Endometrium (tissue), 2 donors: Measurements from ENCODE around the gene RRP15.

ENCODE experiments used
- FAIRE-seq: peaks from 2 replicates; lab custom pipeline; 2012; peaks lifted over from hg19 to GRCh38; lab: Jason Lieb, UNC
- donor health status: control.
- donor health status: control.

Gene RRP15, protein sequence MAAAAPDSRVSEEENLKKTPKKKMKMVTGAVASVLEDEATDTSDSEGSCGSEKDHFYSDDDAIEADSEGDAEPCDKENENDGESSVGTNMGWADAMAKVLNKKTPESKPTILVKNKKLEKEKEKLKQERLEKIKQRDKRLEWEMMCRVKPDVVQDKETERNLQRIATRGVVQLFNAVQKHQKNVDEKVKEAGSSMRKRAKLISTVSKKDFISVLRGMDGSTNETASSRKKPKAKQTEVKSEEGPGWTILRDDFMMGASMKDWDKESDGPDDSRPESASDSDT

GRCh38 chr1:218284917-218285635 is at the start of gene RRP15:
Gene RRP15, plus strand, starts transcription at chr1:218285293. Its CDS starts 24 bp downstream, at chr1:218285317.
- peak; percentile 82 for FAIRE-seq

GRCh38 chr1:218242171-218242570 is 42.9 kb upstream of the RRP15 start:
- no peak for FAIRE-seq

- no peak for FAIRE-seq
These were observed 37.8 kb upstream of the RRP15 start for GRCh38 chr1:218247339-218247738.

- no peak for FAIRE-seq
These were observed 35.6 kb upstream of the RRP15 start for GRCh38 chr1:218249338-218250140.

DNA sequence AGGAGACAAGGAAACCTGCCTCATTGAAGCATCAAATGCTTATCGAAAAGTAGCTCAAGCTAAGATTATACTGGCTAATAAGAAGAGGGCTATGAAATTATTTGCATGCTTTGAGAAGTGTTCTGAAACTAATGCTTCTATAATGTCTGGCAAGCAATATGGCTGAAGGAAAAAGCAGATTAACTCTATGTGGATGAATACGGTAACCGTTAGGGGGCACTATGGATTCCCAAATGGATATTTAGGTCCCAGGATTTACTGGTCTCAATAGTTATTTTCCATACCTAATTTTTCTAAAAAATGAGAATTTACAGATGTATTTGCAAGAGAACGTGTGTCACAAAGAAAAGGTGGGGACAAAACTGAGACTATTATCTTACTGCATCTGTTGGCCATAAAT is 34.6 kb upstream of the RRP15 start:
- no peak for FAIRE-seq

- no peak for FAIRE-seq
These were observed 30.7 kb upstream of the RRP15 start for GRCh38 chr1:218254296-218254946.

GRCh38 chr1:218255090-218255489 is 30.0 kb upstream of the RRP15 start:
- FAIRE-seq, result no peak

DNA sequence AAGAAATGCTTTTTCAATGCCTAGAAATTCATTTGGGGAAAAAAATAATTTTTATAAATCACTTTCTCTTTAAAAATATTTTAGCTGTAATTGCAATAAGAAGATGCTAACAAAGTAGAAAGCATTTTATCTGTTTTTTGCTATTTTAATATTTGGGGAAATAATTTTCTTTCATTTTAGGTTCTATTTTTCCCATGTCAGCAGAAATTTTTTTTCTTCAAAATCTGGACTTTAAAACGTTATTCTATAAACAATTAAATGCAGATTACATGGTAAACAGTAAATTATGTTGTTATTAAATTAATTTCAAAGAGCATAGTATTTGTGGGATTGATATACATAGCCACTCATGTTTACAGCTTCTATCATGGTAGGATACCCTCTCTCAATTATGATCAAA is 27.7 kb upstream of the RRP15 start:
- peak; percentile 12 for FAIRE-seq

GRCh38 chr1:218257971-218258370 is 27.1 kb upstream of the RRP15 start:
- FAIRE-seq, result no peak

DNA sequence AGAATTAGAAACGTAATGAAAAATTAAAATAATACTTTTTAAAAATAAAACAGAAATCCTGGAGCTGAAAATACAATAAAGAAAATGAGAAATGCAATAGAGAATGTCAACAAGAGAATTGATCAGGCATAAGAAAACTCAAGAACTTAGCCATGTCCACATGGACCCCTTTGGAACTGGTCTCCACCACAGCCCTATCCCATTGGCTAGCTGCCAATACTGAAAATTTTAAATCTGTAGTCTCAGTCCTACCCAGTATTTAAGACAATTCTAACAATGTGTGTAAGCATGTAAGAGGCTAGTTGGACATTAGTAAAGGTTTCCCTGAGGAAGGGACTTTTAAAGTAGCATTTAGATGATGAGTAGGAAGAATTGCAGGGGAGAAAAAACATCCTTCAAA is 25.8 kb upstream of the RRP15 start:
- no peak for FAIRE-seq

DNA sequence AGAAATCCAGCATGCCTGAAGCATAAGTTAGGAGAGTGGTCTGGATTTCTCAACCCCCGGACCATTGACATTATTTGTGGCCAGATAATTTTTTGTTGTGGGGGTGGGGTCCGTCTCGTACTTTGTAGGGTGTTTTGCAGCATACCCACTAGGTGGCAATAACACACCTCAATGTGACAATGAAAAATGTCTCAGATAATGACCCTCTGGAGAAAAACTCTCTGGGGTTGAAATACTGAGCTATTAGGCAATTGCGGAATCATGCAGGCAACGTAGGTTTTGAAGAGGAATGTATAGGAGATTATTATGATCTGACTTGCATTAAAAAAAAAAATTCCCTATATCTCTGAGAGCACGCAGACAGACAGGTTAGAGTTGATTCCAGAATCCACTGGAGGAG is 25.3 kb upstream of the RRP15 start:
- no peak for FAIRE-seq

DNA sequence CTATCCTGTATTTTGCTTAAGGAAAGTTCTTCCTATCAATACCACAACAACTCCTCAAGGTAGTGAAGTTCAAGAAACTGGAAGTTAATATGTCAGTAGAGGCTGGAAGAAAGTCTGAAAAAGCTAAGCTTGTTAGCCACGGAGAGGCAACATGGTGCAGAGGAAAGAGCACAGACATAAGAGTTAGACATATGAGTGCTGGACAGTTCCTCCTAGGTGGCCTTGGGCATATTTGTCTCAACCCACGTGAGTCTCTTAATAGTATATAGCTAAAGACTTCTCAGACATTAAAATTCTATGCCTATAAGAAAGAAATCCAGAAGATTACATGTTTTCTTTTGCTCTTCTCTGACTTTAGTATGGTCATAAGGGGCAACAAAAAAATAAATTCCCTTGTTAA is 22.8 kb upstream of the RRP15 start:
- no peak for FAIRE-seq

DNA sequence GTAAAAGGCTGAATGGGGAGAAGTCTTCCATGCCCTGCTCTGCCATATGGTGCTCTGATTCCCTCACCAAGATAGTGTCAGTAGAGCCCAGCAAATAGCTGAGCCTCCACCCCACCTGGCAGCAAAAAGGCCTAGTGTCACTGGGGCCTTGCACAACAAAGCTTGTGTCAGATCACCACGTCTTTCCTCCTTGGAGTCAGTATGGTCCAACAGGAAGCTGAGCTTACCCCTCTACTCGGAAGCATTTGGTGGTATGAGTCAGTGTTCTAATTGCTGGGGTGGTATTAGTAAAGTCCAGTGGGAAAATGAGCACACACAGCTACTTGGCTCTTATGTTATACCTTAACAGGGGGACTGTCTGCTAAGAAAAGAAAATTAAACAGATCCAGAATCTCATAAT is 18.7 kb upstream of the RRP15 start:
- FAIRE-seq, result no peak

- FAIRE-seq, result no peak
These were observed 12.7 kb upstream of the RRP15 start for GRCh38 chr1:218272366-218272765.

DNA sequence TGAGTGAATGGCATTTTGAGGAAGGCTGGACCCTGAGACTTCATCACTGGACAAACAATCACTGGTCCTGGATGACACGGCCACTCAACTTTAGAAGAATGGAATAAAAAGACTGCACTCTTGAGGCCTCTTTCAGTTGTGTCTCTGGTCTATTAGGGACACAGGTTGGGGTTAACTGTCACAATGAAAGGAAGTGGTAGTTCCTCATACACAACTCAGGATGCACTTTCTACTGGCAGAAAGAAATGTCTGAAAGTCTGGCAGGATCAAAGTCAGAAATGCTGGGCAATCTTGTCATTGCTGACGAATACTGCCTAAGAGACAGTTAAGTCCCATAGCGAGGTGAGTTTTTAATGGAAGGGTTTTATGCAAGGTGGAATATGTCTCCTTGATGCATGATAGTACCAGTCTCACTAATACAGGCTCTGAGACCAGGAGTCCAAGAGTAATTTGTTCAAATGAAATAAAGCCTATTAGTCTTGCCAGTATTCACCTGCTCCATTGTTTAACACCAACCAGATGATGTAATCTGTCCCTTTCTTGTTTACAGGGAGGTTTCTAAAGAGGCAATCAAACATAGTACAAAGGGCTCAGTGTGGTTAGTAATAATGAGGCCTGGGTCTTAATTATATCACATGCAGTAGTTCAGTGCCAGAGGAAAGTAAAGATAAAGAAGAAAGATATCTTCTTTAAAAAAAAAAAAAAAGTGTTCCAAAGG is 11.2 kb upstream of the RRP15 start:
- FAIRE-seq, result no peak

DNA sequence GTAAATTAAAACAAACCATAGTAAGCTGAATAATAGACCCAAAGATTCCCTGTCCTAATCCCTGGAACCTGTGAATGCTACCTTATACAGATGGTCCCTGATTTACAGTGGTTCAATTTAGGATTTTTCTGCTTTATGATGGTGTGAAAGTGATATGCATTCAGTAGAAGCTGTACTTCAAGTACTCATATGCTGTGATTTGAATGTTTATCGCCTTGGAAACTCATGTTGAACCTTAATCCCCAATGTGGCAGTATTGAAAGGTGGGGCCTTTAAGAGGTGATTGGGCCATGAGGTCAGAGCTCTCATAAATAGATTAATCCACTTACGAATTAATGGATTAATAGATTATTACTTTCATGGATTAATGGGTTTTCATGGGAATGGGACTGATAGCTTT is 10.6 kb upstream of the RRP15 start:
- no peak for FAIRE-seq

DNA sequence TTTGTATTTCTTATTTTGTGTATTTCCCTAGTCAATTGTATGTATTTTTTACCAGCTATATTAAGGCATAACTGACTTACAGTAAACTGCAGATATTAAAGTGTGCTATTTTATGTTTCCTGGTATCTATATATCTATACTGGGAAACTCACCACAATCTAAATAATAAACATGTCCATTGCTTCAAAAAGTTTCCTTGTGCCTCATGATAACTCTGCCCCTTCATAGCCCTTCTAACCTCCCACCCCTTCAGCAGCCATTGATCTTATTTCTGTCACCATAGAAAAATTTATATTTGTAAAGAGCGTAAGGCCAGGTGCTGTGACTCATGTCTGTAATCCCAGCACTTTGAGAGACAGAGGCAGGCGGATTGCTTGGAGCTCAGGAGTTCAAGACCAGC is 9.3 kb upstream of the RRP15 start:
- FAIRE-seq, result no peak

GRCh38 chr1:218281285-218281684 is 3.8 kb upstream of the RRP15 start:
- FAIRE-seq, result no peak

GRCh38 chr1:218284377-218284916 is 646 bp upstream of the RRP15 start:
- no peak for FAIRE-seq

DNA sequence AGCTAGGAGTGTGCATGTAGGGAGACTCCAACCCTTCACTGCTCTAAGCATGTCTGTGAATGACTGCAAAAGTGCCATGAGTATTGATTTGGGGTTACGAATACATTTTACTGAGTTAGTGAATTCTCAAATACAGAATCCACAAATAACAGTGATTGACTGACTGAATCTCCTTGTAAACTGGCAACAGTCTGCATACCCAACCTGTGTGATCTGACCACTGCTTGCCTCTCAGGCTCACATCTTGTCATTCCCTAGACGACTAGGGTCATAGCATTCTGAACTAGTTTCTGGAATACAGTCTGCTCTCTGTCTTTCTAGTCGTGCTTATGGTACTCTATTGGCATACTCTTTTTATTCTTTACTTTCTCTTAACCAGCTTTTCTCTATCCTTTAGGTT is 7.4 kb downstream of the RRP15 start:
- no peak for FAIRE-seq

- FAIRE-seq, result no peak
These were observed 9.5 kb downstream of the RRP15 start for GRCh38 chr1:218294546-218294945.

GRCh38 chr1:218296162-218296561 is 11.1 kb downstream of the RRP15 start:
- FAIRE-seq, result no peak
